T-helper 22 cell (primary cell): ENCODE data around the gene CCL4.
"Not testable (repeated sequence)": the region's sequence is repeated elsewhere in the genome, so short reads cannot be mapped to it uniquely, and the experiment has no call there.

ENCODE experiments used
- DNase-seq: peaks from one replicate; pipeline ENCODE4 v3.0.0-alpha.2; 2020; ENCODE audit warnings: low read depth

The CCL4 gene

DNA sequence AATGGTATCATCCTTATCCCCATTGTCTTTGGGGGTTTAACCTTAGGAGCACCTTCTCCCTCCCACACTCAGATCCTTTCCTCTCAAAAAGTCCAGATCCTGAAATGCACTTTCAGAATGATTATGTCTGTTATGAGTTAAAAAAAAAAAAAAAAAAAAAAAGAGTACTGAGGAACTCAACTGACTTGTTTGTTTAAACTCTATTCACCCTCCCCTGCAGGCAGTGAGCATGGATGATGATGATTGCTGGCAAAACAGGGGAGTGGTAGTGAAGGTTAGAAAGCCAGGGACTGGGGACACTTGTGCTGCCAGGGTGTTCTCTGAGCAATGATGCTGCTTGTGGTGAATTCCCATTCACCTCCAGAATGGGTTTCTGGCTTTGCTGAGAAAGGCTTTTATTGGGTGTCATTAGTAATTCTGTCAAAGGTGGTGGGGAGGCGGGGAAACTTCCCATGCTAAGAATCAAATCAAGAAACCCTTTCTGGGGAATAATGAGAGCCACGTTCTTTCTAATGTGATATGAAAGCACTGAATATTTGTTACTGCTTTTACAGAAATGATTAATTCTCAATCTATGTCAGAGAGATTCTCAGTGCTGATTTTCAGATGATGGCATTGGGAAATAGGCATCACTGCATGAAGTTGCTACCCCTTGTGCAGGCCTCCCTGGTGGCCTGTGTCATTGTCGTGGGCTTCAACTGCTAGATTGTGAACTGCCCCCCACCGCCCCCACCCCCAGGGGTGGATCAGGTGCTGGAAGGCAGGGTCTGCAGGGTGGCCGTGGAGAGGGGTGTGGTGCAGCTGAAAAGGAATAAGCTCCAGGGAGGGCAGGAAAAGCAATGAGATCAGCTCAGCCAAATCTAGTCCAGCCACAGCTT, 14.1 kb downstream of the CCL4 start:
- DNase-seq: no peak

DNA sequence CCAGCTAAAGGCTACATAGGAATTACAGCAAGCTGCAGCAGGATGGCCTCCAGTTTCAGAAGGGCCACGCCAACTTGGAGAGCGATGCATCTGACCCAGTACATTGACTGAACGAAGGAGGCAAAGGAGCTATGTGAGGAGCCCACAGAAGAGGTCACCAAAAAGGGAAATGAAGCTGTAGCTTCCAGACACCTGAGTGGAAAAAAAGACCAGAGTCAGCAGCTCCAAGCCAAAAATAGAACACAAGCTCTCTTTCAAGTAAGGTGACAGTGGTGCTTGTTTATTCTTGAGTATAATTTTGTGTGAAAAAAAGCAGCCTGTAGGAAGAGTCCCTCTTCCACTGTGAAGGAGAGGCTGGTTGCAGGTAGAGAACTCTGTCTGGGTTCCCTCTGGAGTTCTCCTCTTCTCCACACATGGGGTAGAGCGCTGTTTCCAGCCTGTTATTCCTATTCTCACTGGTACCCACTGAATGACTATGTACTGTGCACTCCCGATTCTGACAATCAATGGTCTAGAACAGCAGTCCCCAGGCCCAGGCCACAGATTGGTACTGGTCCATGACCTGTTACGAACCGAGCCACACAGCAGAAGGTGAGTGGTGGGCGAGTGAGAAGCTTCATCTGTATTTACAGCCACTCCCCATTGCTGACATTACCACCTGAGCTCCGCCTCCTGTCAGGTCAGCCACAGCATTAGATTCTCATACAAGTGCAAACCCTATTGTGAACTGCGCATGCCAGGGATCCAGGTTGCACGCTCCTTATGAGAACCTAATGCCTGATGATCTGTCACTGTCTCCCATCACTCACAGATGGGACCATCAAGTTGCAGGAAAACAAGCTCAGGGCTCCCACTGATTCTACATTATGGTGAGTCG, 15.1 kb downstream of the CCL4 start:
- no peak for DNase-seq

DNA sequence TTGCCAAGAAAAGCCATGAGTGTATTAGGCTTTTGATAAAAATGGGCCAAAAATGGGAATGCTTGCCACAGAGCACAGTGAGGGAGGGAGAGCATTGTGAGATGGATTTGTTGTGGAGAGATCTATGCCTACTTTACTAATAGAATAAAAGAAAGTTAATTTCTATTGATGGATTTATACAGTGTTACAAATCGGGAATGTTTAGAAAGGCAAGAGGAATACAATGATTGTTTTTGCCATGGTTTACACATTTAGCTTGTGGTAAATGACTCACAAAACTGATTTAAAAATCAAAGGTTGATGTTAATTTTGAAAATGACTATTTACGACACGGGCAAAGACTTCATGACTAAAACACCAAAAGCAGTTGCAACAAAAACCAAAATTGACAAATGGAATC, 16.6 kb downstream of the CCL4 start:
- DNase-seq: no peak

DNA sequence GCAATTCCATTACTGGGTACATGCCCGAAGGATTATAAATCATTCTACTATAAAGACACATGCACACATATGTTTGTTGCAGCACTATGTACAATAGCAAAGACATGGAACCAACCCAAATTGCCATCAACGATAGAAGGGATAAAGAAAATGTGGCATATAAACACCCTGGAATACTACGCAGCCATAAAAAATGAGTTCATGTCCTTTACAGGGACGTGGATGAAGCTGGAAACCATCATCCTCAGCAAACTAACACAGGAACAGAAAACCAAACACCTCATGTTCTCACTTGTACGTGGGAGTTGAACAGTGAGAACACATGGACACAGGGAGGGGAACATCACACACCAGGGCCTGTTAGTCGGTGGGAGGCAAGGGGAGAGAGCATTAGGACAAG, 17.5 kb downstream of the CCL4 start:
- not testable (repeated sequence) for DNase-seq

DNA sequence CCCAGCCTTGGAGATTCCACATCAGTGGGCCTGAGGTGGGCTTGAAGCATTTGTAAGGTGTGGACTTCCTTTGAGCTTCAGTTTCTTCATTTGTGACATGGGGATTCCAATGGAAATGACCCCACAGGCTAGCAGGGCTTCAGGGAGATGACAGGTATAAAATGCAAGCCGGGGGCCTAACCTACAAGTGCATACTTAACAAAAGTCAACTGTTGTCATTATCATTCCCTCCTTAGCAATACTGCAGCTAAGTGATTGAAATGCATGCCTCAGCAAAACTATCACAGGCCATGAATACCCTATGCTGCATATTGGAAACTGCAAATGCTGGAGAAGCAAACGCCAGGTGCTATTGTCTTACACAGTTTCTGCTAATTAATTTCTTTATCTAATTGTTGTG, 19.8 kb downstream of the CCL4 start:
- no peak for DNase-seq

DNA sequence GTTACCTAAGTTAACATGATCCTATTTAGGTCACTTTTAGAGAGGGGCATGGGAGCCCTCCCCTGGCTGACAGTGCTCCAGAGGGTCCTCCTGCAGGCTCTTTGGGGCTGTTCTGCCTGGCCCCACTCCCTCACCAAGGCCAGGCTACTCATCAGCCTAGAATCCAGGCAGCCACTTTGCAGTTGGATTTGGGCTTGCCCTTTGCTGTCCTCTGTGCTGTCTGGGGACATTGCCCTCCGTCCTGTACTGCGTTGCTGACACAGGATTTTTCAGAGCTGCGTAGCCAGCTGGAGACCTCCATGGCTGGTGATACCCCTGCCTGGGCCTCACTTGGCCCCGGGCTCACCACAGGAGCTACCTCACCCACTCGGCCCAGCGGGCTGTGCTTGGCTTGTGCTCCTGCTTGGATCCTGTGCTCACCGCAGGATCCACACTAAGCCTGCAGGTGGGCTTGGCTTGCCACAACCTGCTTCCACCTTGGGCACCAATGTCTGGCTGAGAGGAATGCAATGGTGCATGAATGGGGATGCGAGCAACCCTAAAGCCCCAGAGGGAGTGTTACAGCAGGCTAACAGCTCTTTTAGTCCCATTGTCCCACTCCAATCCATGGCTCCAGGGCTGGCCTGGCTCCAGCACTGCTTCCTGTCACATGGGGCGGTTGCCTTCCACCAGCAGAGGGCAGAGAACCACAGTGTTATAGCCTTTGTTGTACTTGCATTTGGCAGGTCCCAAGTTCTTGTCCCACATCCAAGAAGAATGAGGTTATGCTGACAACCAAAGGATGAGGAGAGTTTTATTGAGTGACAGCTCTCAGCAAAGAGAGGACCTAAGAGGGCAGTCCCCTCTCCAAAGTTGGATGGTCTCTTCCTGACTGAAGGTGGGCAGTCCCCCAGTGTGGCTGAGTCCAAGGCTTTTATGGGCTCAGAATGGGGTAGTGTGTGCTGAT, 21.5 kb downstream of the CCL4 start:
- DNase-seq: no peak

DNA sequence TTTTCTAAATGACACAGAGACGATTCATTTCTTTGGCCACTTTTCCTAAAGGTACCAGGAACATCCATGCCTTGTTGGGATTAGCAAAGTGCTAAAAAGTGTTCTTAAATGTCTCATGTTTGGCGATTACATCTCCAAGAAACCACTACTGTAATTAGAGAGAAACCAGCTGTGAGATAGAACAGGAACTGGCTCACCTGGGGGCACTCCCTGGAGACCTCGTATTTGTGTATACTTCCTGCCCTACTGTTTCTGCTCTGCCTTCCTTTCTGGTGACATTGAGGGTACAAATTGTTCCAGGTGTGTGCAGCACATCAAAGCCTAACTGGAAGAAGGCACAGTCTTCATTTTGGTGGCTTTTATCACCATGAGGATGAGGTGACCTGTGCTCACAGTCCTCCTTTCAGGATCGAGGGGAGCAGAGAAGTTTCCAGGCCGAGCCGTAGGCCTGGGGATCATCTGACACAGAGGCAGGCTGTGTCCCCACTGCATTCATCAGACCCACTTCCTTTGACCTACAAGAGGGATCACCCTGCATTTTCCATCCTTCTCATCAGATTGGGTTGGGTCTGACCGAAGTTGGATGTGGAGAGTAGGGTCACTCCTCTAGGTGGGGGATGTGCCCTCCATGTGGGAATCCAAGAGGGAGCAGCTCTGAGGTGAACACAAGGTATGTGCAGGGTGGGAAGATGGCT, 23.7 kb downstream of the CCL4 start:
- no peak for DNase-seq

DNA sequence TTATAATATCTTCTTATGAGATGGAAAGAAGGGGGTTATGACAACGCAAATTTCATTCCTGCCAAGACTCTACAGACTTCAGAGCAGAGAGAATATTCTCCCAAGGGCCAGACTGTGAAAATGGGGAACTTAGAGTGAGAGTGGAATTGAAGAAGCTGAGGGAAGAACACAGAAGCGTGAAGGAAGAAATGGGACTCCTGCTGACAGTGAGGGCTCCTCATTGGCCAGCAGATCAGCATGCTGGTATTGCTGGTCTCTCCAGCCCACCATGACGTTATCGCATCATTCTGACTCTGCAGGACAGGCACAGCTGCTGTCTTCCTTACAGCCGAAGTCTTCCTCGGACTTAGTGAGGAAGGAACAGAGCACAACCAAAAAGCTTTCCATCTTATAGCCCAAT, 24.3 kb downstream of the CCL4 start:
- DNase-seq: no peak

DNA sequence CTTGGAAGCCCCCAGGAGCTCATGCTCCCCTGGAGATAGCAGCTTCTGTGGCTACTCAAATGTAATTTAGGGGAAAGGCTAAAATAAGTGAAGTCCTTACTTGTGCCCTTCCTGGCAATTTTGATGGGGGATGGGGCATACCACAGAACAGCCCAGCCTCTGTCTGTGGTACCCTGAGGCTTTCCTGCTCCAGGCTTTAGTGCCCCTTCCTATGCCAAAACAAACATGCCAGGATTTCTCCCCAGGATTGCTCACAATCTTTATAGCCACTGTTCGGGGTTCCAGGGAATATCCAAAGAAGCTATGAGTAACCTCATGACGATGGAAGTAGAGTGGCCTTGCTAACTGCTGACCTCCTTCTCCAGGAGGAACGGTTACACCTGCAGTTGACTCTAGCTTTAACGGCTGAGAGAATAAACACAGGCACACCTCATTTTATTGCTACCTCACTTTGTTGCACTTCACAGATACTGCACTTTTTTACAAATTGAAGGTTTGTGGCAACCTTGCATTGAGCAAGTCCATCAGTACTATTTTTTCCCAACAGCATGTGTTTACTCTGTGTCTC, 24.9 kb downstream of the CCL4 start:
- no peak for DNase-seq

DNA sequence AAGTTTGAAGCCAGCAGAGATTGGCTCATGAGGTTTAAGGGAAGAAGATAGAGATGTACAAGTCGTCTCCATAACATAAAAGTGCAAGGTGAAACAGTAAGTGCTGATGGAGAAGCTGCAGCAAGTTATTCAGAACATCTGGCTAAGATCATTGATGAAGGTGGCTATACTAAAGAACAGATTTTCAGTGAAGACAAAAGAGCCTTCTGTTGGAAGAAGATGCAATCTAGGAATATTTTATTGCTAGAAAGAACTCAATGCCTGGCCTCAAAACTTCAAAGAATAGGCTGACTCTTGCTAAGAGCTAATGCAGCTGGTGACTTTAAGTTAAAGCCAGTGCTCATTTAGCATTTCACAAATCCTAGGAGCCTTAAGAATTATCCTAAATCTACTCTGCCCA, 26.0 kb downstream of the CCL4 start:
- DNase-seq: no peak

DNA sequence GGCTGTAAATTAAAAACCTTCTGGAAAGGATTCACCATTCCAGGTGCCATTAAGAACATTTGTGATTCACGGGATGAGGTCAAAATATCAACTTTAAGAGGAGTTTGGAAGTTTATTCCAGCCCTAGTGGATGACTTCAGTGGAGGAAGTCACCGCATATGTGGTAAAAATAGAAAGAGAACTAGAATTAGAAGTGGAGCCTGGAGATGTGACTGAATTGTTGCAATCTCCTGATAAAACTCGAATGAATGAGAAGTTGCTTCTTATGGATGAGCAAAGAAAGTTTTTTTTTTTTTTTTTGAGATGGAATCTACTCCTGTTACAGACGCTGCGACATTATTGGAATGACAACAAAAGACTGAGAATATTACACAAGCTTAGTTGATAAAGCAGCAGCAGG, 26.7 kb downstream of the CCL4 start:
- DNase-seq: no peak

DNA sequence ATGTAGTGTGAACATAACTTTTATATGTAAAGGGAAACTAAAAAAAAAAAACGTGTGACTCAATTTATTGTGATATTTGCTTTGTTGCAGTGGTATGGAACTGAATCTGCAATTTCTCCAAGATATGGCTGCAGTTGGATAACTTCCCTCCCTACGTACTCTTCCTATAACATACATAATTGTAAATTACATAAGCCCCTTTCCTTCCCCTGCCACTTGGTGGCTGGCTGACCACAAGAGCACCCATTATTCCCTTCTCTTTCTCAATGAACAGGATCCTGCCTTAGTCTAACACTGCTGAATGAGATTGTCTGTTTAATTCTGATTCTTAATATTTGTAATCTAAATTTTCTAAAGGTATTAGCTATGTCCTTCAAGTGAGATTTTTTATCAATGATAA, 27.8 kb downstream of the CCL4 start:
- no peak for DNase-seq

DNA sequence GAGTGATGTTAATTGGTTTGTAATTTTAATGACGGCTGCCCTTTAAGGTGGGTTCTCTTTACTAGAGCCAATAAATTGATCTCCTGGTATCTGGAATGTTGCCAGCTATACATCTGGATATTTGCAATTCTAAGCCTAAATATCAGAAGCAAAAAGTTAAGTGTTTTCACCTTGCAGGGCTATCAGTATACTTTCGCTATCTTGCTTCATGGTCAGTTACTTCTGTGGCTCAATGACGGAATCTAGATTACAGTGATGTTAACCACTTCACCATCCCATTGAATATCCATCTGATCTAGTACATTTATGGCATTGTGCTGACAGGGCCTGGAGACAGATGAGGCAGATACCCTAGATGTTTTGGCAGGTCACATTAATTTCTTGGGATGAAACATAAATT, 28.3 kb downstream of the CCL4 start:
- no peak for DNase-seq

DNA sequence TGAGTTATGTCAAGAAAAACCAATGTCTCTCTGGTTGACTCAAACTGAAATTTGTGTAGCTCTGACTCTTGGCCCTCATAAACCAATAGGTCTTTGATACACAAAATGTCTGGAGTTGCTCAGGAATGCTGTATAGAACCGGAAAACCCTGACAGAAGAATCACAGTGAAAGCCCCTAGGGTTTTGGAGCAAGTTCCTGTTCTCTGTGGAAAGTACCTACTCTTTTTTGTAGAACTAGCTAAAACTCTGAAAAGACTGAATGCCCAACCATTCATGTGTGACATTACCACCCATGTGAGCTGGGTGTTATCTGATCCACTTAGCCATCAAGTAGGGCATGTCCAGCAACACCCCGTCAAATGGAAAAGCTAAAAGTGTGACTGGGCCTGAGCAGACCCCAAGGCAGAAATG, 28.8 kb downstream of the CCL4 start:
- no peak for DNase-seq

DNA sequence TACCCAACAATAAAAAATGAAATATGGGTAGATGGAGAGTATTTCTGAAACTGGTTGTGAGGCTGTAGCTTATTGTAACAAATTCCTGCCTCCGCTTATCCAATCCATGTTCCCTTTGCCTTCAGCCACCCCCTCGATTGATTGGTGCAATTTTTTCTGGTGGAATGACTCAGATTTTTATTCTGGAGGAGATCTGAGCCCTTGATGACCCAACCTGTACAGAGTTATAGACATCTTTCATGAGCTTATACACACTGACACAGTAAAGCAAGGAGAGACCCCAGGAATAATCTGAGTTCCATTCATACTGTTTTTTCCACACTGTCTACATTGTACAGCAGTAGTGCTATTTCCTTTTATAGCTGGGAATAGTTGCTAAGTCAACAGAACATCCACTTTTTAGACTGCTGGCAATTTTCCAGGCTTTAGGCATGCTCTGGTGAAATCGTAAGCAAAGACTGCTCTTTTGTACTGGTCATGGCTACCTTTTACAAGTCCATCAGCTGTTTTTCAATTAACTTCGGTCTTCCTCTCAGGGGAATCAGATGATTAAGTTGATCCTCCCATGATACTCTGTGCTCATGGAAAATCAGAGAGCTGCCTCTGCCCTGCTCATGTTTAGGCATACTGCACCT, 30.1 kb downstream of the CCL4 start:
- DNase-seq: no peak

DNA sequence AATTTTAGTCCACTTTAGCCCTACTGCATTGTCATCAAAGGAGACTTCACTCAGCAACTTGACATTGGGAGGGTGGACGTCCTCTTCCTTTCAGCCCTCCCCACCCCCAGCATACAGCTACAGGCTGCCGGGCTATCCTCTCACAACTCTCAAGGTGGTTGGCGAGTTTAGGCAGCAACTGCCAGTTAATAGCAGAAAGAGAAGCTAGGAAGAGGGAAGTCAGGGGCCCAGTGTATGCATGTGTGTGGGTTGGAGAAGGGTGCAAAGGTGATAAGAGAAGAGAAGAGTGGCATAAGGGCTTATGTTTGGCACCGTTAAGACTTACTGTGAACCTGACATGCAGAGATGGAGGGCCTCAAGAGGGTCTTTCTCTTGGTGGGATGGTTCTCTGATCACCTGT, 31.8 kb downstream of the CCL4 start:
- no peak for DNase-seq

DNA sequence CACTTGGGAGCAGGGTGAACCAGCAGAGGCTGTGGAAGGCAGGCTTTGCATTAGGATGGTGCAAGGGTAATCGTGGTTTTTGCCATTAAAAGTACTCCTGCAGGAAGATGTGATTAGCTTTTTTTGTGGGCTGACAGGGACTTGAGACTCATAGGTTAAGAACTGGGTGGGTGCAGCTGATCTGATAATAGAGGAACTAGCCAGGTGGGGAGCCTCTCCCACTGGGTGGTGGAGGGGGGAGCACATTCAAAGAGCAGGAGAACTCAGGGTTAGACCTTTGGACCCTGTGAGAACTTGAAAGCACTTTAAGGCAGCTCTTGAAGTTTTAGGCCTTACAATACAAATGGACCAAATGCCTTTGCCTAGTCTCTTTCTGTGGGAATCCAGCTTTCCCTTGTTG, 32.4 kb downstream of the CCL4 start:
- DNase-seq: no peak

DNA sequence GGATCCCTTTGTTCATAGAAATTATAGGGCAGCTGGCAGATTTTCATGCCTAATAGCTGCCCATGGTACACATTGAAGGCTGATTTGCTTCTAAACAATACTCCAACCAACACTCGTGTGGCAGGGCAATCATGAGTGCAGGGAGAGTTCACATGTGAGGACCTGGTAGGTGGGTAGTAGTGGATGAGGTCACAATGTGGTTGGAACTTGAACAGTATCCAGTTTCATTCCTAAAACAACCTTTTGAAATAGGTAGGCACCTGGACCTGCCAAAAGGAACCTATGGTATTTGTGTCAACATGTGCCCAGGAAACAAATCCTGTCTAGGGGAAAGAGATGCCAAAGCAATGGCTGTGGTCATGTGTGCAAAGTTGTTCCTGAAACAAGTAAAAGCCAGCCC, 32.8 kb downstream of the CCL4 start:
- no peak for DNase-seq

DNA sequence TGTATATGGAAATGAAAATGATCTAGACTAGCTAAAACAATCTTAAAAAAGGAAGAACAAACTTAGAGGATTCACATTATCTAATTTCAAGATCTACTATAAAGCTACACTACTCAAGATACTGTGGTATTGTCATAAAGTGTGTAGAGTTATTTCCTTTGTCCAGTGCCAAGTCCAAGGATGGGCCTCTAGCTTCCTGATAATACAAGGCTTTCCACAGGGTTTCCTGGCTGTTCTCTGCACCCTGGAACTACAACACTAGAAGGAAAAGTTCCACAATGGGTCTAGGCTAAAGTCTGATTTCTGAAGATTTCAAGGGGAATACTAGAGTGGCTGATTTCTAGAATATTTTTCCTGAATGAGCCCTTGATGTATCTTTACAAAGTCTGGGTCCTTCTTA, 38.6 kb downstream of the CCL4 start:
- no peak for DNase-seq

DNA sequence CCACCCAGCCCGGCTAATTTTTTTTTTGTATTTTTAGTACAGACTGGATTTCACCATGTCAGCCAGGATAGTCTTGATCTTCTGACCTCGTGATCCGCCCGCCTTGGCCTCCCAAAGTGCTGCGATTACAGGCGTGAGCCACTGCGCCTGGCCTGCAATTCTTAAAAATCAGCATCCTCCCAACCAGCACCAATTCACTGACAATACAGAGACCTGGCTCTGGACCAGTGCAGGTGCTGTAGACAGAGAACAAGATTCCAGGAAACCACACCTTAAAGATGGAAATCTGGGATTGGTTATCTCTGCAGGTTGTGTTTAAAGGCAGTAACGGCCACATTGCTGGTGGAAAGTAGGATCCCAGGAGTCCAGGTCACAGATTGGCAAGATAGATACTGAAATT, 39.2 kb downstream of the CCL4 start:
- no peak for DNase-seq

DNA sequence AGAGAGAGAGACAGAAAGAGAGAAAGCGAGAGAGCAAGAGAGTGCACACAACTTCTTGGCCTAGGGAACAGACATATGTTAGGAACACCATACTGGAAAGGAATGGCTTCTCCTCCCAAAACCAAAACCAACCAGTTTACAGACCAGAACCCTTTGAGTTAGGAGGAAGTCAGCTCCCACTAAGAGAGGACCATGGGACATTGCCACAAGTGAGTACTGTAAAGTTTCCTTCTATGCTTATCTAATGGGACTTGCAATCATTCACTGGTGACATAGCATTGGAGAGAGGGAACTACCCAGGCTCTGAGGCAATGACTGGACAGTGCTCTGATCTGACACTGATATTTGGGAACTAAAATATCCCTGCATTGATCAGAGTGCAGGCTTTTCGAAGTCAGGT, 40.4 kb downstream of the CCL4 start:
- DNase-seq: no peak
